GM18951 (cell line): ENCODE data around the gene CACFD1.

Experiments used
- POLR2A ChIP-seq: IDR thresholded peaks from 4 replicates; pipeline ENCODE4 v1.6.1; 2011; ENCODE audit warnings: mild to moderate bottlenecking; ENCODE audit not compliant: insufficient read length, insufficient read depth; ENCODE audit errors: extremely low read depth
- in situ Hi-C: fragments of 300-500 bp; cut with MboI; formaldehyde crosslinking; loops from one replicate; pipeline ENCODE4 v1.12.0; 2022; ENCODE audit warnings: low sequenced_read_pairs, mixed read lengths, inconsistent platforms; ENCODE audit not compliant: unreplicated experiment

CACFD1 gene

GRCh38 chr9:133488686-133489252 is 29.0 kb downstream of the CACFD1 start:
- TF ChIP-seq POLR2A: no peak
- in situ Hi-C loops: no loop called here

DNA sequence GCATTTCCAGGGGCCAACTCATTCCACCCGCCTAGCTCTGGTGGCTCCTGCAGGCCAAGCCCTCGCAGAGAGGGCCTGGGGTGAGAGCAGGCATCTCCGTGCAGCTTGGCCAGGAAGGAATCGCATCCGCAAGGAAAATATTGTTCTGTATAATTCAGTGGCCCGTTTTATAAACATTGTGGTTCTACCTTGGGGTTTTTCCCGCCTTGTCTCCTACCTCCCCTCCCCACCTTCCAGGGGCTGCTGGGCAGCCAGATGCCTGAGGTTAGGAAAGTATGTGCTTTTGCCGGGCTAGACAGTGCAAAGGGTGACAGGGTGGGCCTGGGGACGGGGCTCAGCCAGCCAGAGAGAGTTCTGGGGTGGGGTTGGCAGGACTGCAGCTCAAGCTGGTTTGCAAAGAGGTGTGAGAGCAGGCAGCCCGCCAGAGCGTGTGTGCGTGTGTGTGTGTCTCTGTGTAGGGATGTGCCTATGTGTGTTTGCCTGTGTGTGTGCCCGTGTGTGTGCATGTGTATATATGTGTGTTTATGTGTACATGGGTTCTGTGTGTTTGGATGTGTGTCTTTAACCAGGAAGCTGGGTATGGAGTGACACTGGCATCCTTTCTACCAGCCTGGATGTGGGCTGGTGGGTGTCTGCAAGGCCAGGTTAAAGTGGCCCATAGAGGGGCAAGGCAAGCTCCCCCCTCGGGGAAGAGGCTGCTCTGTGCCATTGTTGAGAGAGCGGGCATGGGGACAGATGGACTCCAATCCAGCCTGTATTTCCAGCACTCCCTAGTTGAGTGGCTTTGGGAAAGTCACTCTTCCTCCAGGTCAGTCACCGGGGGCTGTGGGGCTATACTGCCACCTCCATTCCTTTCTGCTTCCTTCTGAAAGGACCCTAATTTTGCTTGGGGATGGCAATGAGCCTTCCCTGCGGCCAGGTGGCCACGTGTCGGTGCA is 29.7 kb downstream of the CACFD1 start:
- in situ Hi-C loops: no loop called here
- TF ChIP-seq POLR2A: no peak

GRCh38 chr9:133490201-133490681 is 30.5 kb downstream of the CACFD1 start:
- TF ChIP-seq POLR2A: no peak
- in situ Hi-C loops: no loop called here

GRCh38 chr9:133490865-133491655 is 31.3 kb downstream of the CACFD1 start:
- in situ Hi-C loops: no loop called here
- no peak for TF ChIP-seq POLR2A

DNA sequence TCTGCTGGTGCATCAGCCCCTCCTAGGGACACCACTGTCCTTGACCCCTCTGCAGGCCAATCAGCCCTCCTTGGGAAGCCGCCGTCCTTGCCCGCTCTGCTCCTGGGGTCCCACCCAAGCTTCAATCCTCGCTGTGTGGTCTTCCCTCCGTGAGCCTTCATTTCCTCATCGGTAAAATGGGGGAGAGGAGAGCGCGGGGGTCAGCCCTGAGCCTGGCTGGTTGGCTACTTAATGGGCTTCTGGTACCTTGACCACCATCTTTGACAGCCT is 31.8 kb downstream of the CACFD1 start:
- no peak for TF ChIP-seq POLR2A
- in situ Hi-C loops: no loop called here

DNA sequence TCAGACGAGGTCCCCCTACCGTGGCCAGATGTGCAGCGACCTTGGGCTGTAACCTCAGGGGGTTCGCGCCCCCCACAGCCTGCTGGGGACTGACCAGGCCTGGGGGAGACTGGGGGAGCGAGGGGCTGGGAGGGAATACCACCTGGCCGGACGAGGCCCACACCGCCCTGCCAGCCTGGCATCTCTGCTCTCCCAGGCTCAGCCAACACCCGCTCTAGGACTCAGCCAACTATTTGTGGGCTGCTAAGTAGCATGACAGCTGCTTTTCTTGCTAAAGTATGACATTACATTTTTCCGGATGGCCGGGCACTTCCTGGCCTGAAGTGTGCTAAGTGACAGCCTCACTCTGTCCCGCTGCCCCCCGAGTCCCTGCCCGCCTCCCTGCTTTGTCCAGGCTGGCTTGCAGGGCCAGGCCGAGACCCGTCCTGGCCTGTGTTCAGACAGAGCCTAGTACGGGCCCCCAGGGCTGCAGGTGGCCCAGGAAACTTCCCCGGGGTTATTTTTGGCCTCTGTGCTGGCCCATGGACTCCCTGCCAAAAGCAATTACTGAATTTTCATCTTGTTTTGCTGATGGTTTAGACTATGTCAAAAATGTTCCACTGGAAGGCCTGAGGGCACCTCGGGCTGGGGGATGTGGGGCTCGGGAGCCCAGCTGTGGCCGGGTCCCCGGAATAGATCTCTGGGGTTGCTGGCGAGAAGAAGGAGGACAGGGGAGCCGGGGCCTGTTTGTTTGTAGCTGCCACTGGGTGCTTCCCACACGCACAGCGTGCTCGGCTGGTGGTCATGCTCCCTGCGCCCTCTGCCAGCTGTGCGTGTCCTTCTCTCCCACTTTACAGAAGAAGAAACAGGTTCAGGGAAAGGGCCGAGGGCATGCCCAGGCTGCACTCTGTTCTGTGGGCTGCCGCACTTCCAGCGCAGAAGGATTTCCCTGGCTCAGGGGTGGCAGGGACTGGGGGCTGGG is 32.6 kb downstream of the CACFD1 start:
- TF ChIP-seq POLR2A: no peak
- in situ Hi-C loops: no loop called here

DNA sequence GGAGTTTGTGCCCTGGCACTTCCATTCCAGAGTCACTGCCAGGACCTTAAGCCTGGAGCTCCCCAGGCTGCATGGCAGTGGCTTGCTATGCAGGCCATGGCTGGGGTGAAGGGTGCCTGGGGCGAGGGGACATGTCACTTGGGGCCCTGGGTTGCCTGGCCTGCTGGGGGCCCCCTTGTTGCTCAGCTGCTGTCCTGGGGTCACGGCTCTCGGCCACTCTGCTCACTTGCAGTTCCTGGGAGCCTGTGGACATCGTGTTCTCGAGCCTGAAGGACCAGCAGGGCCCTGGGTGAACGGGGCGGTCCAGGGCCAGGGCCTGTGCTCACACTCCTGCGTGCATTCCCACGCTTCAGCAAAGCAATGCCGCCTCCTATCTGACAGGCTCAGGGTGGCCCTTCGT is 33.6 kb downstream of the CACFD1 start:
- no peak for TF ChIP-seq POLR2A
- in situ Hi-C loops: no loop called here

DNA sequence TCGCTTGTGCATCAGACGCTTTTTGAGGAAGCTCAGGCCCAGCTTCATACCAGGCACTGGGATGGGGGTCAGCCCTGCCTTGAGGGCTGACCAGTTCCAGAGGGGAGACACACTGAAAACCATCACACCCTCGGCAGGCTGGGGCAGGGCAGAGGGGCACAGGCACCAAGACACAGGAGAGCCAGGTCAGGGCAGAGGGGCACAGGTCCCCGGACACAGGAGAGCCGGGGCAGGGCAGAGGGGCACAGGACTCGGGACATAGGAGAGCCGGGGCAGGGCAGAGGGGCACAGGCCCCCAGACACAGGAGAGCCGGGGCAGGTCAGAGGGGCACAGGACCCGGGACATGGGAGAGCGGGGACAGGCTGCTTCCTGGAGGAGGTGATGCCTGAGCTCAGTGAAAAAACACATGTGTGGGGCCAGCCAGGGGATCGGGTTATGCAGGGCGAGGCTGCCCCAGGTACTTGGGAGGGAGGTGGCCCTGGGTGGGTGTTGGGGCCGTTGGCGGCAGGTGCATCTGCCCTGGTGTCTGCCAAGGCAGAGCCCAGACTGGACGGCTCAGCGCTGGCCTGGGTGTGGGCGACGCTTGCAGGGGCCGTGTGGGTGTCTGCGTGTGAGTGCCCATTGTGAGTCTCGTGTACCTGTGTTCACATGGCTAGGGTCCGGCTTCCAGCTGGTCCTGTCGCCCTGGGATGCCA is 34.2 kb downstream of the CACFD1 start:
- in situ Hi-C loops: no loop called here
- no peak for TF ChIP-seq POLR2A

DNA sequence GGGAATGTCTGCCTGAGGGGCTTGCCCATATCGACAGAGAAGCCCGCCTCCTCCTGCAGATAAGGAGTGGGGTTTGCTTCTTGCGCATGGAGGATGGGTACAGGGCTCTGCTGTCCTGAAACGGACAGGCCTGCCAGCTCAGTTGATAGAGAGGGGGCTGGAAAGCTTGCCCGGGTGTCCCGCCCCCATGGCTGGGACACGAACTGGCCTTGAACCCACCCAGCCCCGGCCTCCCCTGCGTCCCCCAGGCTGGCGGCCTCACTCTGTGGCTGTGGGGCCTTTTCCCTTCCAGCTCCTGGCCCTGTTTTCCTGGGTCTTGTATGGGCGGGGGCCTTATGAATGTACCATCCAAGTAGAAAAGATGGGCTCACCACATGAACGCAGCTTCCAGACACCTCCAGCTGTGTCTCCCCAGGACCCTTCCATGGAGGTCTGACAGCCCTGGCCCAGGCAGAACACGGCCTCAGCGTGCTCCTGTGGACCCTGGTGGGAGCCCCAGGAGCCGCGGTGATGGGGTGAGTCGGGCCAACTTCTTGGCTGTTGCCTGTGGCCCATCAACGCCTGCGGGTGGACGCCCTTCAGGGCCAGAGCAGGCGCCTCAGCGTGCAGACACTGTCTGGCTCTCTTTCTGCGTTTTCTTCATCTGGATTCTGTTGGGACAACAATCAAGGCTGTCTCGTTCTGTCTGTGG is 35.0 kb downstream of the CACFD1 start:
- in situ Hi-C loops: no loop called here
- TF ChIP-seq POLR2A: no peak

DNA sequence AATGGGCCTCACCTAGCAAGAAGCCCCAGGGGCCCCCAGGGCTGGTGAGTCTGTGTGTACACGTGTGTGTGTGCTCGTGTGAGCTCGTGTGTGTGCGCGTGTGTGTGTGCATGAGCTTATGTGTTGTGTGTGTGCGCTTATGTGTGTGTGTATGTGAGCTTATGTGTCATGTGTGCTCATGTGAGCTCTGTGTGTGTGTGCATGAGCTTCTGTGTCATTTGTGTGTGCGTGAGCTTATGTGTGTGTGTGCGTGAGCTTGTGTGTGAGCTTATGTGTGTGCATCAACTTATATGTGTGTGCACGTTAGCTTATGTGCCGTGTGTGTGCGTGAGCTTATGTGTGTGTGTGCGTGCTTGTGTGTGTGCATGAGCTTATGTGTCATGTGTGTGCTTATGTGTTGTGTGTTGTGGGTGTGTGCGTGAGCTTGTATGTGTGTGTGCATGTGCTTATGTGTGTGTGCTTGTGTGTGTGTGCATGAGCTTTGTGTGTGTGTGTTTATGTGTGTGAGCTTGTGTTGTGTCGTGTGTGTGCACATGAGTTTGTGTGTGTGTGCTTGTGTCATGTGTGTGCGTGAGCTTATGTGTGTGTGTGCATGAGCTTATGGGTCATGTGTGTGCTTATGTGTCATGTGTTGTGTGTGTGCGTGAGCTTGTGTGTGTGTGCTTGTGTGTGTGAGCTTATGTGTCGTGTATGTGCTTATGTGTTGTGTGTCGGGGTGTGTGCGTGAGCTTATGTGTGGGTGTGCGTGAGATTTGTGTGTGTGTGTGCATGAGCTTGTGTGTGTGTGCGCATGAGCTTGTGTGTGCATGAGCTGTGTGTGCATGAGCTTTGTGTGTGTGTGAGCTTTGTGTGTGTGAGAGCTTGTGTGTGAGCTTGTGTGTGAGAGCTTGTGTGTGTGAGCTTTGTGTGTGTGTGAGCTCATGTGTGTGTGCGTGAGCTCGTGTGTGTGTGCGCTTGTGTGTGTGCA is 35.8 kb downstream of the CACFD1 start:
- in situ Hi-C loops: no loop called here
- no peak for TF ChIP-seq POLR2A

DNA sequence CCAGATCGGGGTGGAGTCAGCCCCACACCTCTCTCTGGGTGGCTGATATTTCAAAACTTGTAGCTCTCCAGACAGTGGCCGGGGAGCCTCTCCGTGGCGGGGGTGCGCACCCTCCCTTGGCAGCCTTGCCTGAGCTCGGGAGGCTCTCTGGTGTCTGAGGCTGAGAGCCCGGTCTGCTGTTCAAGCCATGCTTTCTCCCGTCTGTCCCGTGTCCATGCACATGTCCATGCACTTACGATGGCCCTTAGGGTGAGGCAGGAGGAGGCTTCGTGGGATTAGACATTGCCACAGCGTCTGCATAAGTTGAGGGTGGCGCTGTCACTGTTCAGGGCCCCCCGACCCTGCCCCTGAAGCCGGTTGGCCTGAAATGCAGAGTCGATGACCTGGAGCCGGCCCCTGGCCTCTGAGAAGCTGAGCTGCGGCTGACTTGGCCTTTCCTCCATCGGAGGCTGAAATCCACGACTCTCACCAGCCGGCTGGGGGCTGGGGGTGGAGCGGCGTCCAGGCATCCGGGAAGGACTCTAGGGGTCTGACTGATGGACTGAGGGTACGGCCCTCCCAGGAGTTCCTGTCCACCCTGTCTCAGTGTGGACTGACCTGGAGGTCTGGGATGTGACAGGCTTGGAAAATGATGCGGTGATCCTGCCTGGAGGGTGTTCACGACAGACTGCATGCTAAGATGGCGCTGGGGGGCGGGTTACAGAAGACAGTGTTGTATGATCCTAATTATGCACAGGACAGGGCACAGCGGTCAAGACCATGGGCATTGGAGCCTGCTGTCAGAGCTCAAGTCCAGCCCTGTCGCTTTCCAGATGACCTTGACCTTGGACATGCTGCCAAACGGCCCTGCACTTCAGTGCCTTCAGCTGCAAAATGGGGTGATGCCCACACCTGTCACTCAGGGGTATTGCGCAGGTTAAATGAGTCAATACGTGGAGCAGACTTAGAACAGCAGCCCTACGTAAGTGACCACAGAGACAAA is 37.4 kb downstream of the CACFD1 start:
- TF ChIP-seq POLR2A: no peak
- in situ Hi-C loops: no loop called here
